EL (cell line): Measurements from ENCODE around the gene HAGH.

Experiments
- DNase-seq: peaks from one replicate; pipeline ENCODE4 v3.0.0-alpha.2; 2016

The HAGH gene

GRCh38 chr16:1772362-1772907 is 54.2 kb downstream of the HAGH start, which contains the start of gene EME2:
EME2 (plus strand) TSS chr16:1772810; CDS start chr16:1773228, 418 bp downstream.
- peak; percentile 52 for DNase-seq

- no peak for DNase-seq
Measured at GRCh38 chr16:1771864-1772361, 54.7 kb downstream of the HAGH start.

DNA sequence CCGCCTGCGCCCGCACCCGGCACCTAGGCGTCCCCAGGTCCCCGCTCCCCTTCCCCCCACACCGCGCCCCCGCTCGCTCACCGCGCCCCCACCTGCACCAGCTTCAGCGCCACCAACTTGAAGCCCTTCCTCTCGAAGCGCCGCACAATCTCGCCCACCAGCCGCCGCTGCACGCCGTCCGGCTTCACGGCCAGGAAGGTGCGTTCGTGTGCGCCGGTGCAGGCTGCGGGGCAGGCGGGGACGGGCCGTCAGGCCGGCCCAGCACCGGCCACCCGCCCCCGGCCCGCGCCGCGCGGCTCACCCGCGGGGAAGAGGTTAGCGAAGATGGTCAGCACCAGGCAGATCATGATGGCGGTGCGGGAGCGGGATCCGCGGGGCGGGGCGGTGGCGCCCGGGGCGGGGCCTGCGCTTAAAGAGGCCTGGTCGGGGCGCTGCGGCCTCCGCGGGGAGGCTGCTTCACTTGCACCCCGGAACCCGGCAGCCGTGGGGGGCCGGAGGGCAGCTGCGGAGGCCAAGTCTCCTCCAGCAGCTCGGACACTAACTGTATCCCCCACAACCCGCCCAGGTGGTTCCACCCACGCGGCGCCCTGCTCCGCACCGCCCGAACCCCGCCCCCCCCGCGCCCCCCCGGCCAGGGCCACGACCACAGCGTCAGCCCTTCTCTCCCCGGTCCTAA is 55.3 kb downstream of the HAGH start, which contains the start of gene NME3:
Gene NME3 (minus strand): TSS at position 356 of the 676 bp plus-strand sequence. CDS start 9 bp downstream, at position 347.
- DNase-seq, result peak; percentile 70

DNA sequence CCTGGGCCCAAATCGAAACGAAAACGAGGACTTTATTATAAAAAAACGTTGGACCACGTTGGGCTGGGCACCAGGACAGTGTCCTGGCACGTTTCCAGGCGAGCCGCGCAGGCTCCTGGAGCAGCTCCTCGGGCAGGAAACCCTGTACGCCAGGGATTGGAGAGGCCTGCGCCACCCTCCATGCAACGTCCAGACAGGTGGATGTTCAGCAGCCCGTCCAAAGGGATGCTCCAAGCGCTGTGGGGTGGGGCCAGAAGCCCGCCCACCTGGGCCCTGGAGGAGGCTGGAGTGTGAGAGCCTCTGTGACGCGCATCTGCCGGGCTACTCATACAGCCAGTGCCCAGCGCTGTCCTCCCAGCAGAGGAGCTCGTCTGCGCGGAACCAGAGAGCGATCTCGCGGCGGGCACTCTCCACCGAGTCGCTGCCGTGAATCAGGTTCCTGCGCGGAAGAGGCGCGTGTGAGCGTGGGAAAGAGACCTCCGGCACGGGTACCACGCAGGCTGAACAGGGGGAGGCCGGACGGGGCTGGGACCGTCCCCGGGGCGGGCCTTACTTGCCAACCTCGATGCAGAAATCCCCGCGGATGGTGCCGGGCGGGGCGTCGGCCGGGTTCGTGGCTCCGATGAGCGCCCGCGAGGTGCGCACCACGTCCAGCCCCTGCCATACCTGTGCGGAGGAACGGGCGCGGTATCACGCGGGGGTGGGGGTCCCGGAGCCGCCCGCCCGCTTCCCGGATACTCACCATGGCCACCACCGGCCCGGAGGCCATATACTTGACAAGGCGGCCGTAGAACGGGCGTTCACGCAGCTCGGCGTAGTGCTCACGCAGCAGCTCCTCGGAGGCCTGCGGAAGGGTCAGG is 56.1 kb downstream of the HAGH start:
- DNase-seq, result peak; percentile 45

DNA sequence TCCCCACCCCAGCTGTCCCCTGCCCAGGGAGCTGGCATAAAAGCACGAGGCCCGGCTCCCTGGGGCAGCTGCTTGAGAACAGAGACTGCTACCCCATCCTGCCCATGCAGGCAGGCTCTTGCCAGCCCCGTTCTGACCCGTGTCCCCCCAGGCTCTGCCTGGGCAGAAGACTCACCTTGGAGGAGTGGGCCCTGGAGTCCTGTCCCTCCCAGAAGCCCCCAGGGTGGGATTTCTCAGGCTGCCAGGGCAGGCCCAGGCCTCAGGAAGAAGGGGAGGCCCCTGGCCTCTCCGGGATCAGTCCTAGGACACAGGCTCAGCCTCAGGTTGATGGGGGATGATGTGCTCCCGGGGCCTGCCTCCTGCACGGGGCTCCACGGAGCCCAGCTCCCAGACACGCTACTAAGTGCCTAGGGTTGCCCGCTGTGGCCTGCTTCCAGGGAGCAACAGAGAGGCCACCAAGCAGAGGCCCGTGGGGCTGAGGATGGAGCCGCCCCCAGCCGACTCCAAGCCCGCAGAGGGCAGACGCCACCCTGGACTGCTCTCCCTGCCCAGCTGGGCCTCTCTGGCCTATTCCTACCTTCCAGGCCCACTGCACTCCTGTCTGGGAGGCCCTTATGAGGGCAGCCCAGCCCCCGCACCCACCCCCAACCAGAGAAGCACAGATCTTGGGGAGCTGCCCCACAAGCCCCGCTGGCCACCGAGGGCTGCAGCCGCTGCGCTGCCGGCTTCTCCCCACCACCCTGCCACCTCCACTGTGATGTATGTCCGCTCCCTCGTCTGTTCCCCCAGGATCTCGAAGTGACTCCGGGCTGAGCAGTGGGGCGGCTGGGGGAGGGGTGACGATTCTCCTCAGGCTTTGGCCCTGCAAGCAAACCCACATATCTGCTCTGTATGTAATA is 57.0 kb downstream of the HAGH start:
- no peak for DNase-seq

DNA sequence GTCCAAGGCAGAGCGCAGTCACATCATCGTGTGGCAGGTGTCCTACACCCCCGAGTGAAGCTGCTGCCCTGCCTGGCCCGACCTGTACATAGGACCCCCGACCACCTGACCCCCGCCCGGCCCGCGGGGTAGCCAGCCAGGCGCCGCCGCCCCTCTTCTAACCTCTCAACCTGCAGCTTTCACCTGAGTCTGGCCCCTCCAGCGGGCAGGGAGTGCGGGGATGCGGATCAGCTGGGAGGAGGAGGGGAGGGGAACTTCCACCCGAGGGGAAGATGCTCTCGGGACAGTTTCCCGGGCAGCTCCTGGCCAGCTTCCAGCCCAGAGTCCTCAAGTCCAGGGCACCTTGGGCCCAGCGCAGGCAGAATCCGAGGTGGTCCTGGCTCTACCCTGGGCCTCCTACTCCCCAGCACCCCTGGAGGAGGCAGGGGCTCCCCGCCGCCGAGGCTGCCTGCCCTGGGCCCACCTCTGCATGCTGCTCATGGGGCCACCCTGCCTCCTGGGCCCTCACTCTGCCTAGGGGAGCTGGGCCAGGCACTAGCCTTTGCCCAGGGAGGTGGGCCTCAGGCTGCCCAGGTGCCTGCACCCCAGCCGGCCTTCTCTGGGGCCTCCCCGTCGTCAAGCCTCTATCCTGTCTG is 57.7 kb downstream of the HAGH start:
- DNase-seq, result no peak

- no peak for DNase-seq
Measured at GRCh38 chr16:1768061-1768766, 58.4 kb downstream of the HAGH start.

DNA sequence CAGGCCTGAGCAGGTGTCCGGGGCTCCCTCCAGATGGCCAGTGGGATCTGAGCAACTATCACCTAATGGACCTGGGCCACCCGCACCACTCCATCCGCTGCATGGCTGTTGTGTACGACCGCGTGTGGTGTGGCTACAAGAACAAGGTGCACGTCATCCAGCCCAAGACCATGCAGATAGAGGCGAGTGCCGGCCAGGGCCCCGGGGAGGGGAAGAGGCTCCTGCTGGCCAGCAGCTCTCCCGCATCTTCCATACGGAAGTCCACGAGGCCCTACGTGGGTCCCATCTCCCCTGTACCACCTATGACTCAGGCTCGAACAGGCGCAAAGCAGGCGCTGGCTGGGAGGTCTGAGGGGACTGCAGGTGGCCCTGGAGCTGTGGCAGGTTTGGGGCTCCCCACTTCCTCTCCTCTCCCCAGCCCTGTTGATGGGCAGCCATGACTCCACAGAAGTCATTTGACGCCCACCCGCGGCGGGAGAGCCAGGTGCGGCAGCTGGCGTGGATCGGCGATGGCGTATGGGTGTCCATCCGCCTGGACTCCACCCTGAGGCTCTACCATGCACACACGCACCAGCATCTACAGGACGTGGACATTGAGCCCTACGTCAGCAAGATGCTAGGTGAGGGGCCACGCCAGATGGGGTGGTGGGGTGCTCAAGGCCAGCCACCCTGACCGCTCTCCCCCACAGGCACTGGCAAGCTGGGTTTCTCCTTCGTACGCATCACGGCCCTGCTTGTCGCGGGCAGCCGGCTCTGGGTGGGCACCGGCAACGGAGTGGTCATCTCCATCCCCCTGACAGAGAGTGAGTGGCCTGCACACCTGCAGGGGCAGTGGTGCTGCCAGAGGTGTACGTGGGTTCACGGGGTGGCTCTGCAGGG is 59.3 kb downstream of the HAGH start:
- no peak for DNase-seq

DNA sequence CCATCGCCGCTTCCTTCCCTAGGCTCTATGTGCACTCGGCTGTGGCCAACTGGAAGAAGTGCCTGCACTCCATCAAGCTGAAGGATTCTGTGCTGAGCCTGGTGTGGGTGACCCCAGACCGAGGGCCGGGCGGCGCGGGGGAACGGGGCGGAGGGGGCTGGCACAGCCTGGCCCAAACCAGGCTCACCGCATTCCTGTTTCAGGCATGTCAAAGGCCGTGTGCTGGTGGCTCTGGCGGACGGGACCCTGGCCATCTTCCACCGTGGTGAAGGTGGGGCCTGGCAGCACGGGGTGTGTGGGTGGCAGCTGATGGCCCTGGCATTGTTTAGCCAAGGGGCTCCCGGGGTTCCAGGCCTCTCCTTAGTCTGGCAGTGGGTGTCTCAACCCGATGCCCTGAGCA is 59.9 kb downstream of the HAGH start:
- no peak for DNase-seq

- no peak for DNase-seq
Measured at GRCh38 chr16:1766231-1766630, 60.4 kb downstream of the HAGH start.

GRCh38 chr16:1765826-1766225 is 60.8 kb downstream of the HAGH start:
- no peak for DNase-seq

- no peak for DNase-seq
Measured at GRCh38 chr16:1764971-1765370, 61.7 kb downstream of the HAGH start.

DNA sequence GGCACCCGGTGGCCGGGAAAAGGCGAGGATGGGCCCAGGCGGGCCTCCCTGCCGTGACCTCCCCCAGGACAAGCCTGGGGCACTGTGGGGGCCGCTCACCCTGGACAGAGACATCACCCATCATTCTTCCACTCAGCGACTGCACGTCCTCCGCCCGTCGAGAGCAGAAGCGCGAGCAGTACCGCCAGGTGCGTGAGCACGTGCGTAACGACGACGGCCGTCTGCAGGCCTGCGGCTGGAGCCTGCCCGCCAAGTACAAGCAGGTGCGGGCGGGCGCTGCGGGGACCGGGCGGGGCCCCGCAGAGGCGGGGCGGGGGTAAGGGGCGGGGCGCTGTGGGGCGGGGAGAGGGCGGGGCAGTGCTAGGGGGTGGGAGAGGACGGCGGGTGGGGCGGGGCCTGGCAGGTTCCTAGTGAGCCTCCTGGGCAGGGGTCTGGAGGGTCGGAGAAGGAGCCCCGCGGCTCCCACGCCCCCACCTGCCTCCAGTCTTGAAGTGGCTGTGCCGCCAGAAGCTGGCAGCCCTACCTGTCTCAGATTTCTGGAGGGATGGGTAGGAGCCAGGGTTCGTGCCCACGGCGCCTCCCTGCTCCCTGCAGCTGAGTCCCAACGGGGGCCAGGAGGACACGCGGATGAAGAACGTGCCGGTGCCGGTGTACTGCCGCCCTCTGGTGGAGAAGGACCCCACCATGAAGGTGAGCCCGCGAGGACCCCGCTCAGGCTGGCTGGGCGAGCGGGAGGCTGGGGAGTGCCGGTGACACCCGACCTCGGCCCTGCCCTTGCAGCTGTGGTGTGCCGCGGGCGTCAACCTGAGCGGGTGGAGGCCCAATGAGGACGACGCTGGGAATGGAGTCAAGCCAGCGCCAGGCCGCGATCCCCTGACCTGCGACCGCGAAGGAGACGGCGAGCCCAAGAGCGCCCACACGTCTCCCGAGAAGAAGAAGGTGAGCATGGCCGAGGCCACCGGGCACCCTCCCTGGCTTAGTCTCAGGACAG is 62.8 kb downstream of the HAGH start:
- peak; percentile 16 for DNase-seq

- DNase-seq, result no peak
Measured at GRCh38 chr16:1762879-1763520, 63.6 kb downstream of the HAGH start.

DNA sequence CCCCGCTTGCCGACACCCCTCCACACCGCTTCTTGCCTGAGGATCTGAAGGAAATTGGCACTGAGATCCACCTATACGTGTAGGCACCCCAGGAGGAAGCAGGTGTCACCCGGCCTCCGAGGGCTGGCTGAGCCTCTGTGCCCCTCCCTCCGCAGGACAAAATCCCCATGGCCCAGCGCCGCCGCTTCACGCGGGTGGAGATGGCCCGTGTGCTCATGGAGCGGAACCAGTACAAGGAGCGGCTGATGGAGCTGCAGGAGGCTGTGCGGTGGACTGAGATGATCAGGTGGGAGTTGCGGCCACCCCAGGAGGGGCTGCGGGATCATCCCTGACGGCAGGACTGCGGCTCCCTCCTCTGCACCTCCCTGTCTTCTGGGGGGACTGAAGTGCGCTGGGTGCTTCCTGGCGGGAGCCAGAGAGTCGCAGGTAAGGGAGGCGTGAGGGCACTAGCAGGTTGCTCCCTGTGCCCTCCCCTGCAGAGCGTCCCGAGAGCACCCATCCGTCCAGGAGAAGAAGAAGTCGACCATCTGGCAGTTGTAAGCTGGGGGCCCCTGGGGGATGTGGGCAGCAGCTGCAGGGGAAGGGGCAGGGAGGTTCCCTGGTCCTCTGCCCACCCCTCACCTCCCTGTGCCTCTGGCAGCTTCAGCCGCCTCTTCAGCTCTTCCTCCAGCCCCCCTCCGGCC is 64.3 kb downstream of the HAGH start:
- DNase-seq, result no peak

DNA sequence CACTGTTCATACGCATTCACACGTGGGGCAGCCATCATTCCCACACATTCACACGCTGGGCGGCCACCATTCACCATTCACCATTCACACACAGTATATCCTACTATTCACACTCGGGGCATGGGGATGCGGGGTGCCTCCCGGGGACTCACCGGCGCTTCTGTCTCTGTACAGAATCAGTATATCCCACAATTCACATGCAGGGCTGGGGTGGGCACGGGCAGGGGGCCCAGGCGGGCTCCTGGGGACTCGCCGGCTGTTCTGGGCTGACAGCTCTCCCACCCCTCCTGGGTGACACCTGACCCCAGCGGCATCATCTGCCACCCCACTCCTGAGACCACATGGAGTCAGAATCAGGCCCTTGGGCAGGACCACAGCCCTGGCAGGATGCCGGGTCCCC is 64.9 kb downstream of the HAGH start:
- DNase-seq, result no peak

DNA sequence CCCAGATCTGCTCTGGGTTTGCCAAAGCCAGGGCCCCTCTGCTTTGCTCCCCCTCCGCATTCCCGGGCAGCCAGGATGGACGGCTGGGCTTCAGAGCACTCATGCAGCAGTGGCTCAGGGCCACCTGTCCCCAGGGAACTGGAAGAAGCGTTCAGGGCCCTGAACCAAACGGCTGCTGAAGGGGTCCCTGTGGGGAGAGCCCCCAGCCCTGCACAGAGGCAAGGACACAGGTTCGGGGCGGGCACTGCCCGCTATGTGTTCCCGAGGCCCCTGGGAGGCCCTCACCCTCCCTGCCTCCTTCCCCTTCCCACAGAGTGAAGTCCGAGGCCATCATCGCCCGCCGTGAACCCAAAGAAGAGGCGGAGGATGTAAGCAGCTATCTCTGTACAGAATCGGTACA is 65.7 kb downstream of the HAGH start:
- DNase-seq, result no peak

- no peak for DNase-seq
Measured at GRCh38 chr16:1759511-1759910, 67.1 kb downstream of the HAGH start.
